K562 (cell line): Measurements from ENCODE around the gene GATA6. TPM values are rescaled to one million over a fixed set of nuclear protein-coding genes. Genes with fewer than 3 reads are reported as not detected.

Experiments used
- ADNP ChIP-seq: fragments of 200-800 bp; sonication (Bioruptor generic); IDR thresholded peaks from 2 replicates; pipeline ENCODE4 v1.6.1; 2016; ENCODE audit warnings: missing genetic modification characterization, missing compliant biosample characterization
- BDP1 ChIP-seq: IDR thresholded peaks from 3 replicates; pipeline ENCODE4 v1.6.1; 2011; ENCODE audit not compliant: insufficient read length, insufficient read depth
- CBX1 ChIP-seq: sonication (generic); IDR thresholded peaks from 2 replicates; pipeline ENCODE4 v1.6.1; 2016; ENCODE audit warnings: antibody characterized with exemption, low read depth, mild to moderate bottlenecking
- CBX3 ChIP-seq, 2 experiments: IDR thresholded peaks; 1 replicate in 1 of 2; 2 replicates in 1 of 2; pipeline ENCODE4 v1.6.1; 2012; ENCODE audit warnings: inconsistent platforms in 2 of 2, low read length in 2 of 2, borderline replicate concordance in 1 of 2, control low read depth in 1 of 2
- CTBP1 ChIP-seq: fragments of 450-650 bp; IDR thresholded peaks from 2 replicates; pipeline ENCODE4 v1.6.1; 2016; ENCODE audit warnings: borderline replicate concordance
- E2F5 ChIP-seq: sonication (generic); formaldehyde crosslinking; IDR thresholded peaks from 2 replicates; pipeline ENCODE4 v1.8.0; 2022; ENCODE audit warnings: mild to moderate bottlenecking, missing genetic modification reagents
- ETV1 ChIP-seq: fragments of 450-650 bp; conservative IDR thresholded peaks from 2 replicates; pipeline ENCODE4 v1.6.1; 2016; ENCODE audit warnings: missing genetic modification characterization, control low read depth, low read depth, missing compliant biosample characterization
- ETV6 ChIP-seq, 3 experiments: fragments of 150-350 bp in 1 of 3; sonication (generic) in 1 of 3; formaldehyde crosslinking in 1 of 3; IDR thresholded peaks; 2 replicates each; pipeline versions ENCODE4 v1.6.1 to v1.8.0; 2014 to 2022; ENCODE audit warnings: borderline replicate concordance in 2 of 3, low read depth in 2 of 3, antibody characterized with exemption in 1 of 3, low read length in 1 of 3, mild to moderate bottlenecking in 1 of 3, missing genetic modification reagents in 1 of 3
- GTF2A2 ChIP-seq: IDR thresholded peaks from 2 replicates; pipeline ENCODE4 v1.6.1; 2016; ENCODE audit warnings: mild to moderate bottlenecking, missing genetic modification characterization, missing compliant biosample characterization
- IFI16 ChIP-seq: fragments of 250-450 bp; sonication (Bioruptor Pico); IDR thresholded peaks from 2 replicates; pipeline ENCODE4 v2.1.2; 2022; ENCODE audit warnings: mild to moderate bottlenecking, inconsistent platforms
- KAT2B ChIP-seq: IDR thresholded peaks from one replicate; pipeline ENCODE4 v1.6.1; 2012; ENCODE audit warnings: low read depth, mild to moderate bottlenecking, control low read depth, inconsistent platforms, low read length, moderate library complexity
- MEIS2 ChIP-seq: fragments of 450-650 bp; IDR thresholded peaks from 2 replicates; pipeline ENCODE4 v1.6.1; 2014; ENCODE audit warnings: mild to moderate bottlenecking; ENCODE audit not compliant: partially characterized antibody
- RHOXF2B ChIP-seq: fragments of 250-450 bp; sonication (Bioruptor Pico); conservative IDR thresholded peaks from 2 replicates; pipeline ENCODE4 v1.5.1; 2021
- SIN3B ChIP-seq: fragments of 450-650 bp; IDR thresholded peaks from 2 replicates; pipeline ENCODE4 v1.6.1; 2017; ENCODE audit warnings: low read depth, mild to moderate bottlenecking, moderate library complexity
- SMAD4 ChIP-seq: fragments of 250-450 bp; sonication (Bioruptor Pico); conservative IDR thresholded peaks from 2 replicates; pipeline ENCODE4 v1.8.0; 2021; ENCODE audit warnings: inconsistent platforms, mild to moderate bottlenecking, moderate library complexity
- ZBTB1 ChIP-seq: sonication (generic); formaldehyde crosslinking; IDR thresholded peaks from 2 replicates; pipeline ENCODE4 v1.8.1; 2023; ENCODE audit warnings: missing genetic modification reagents, low read depth, mild to moderate bottlenecking, borderline replicate concordance
- ZNF354B ChIP-seq: fragments of 250-450 bp; sonication (Bioruptor Pico); IDR thresholded peaks from 2 replicates; pipeline ENCODE4 v1.4.0; 2020
- ZNF407 ChIP-seq: fragments of 450-650 bp; IDR thresholded peaks from 2 replicates; pipeline ENCODE4 v1.6.1; 2016; ENCODE audit warnings: low read depth
- ZNF436 ChIP-seq: fragments of 250-450, 450-650 bp; sonication (Bioruptor Pico); formaldehyde crosslinking; IDR thresholded peaks from 2 replicates; pipeline ENCODE4 v1.7.0; 2020; ENCODE audit warnings: mild to moderate bottlenecking
- ZNF699 ChIP-seq: fragments of 250-450 bp; sonication (Bioruptor Pico); IDR thresholded peaks from 2 replicates; pipeline ENCODE4 v1.8.0; 2021; ENCODE audit warnings: mild to moderate bottlenecking, moderate library complexity; ENCODE audit not compliant: insufficient replicate concordance
- polyA plus RNA-seq, 8 experiments: library from polyadenylated mRNA; depleted of rRNA in 4 of 8; stranded (reverse) in 5 of 8; unstranded in 3 of 8; fragments of >200 nt; fragmentation: Nextera tagmentation in 2 of 8; fragmentation: Illumina TruSeq in 1 of 8; extraction: Ambion mirVana in 2 of 8; extraction: Trizol in 1 of 8; gene quantifications; 2 replicates each; pipeline versions ENCODE4 v1.2.1 to v1.2.3, GENCODE V29; 2011 to 2014; ENCODE audit warnings: inconsistent platforms in 1 of 8, missing spikeins in 1 of 8
- total RNA-seq, 7 experiments: library from RNA; depleted of rRNA in 6 of 7; stranded (reverse); fragments of >200 nt in 6 of 7; fragmentation: Illumina TruSeq in 2 of 7; extraction: Trizol in 2 of 7; gene quantifications; 2 replicates each; pipeline versions ENCODE4 v1.2.1 to v1.2.3, GENCODE V29; 2011 to 2021; ENCODE audit warnings: low replicate concordance in 1 of 7

Gene GATA6
- total and polyA plus RNA-seq, 9 of the 15 experiments (the other 6 are each of a cell fraction or from before 2014, with no cell fraction given): 0.01 to 0.24 (median 0.16) TPM; not detected in 5

GRCh38 chr18:22223254-22223964, 54.0 kb downstream of the GATA6 start (continued):
- TF ChIP-seq ETV1 (tag) (no peak), CBX3 (IDR thresholded peaks at IDR 0.05; ENCODE audit: borderline replicate concordance in 1 of 2, low read length in 2 of 2) (no peak), BDP1 (no peak), KAT2B (no peak), GTF2A2 (tag) (no peak), SIN3B (no peak), MEIS2 (peak; percentile 78), RHOXF2B (CRISPR knock-in tag) (no peak), ZNF699 (CRISPR knock-in tag) (no peak), E2F5 (CRISPR knock-in tag) (no peak), ZNF407 (no peak), ZBTB1 (no peak), ETV6 (IDR thresholded peaks at IDR 0.05; ENCODE audit: borderline replicate concordance in 1 of 2, low read depth in 2 of 2, low read length in 1 of 2) (no peak), ETV6 (CRISPR knock-in tag; IDR thresholded peaks at IDR 0.05; ENCODE audit: borderline replicate concordance) (no peak), ADNP (tag) (no peak), ZNF354B (CRISPR knock-in tag) (no peak), IFI16 (no peak), ZNF436 (CRISPR knock-in tag) (no peak), SMAD4 (CRISPR knock-in tag) (no peak), CBX1 (no peak), CTBP1 (peak; percentile 38; the same call in 1 of the 2 replicates)
